Spleen (tissue), 11 donors: ENCODE results near the gene OR5C1. TPM values are rescaled to one million over a fixed set of nuclear protein-coding genes. Genes with fewer than 3 reads are reported as not detected.

Experiments used
- DNase-seq: peaks from one replicate; pipeline ENCODE4 v3.0.0-alpha.2; 2020
- H3K27ac ChIP-seq, 8 donors: fragments of 200-600 bp; sonication (generic) in 7 of 8; 1 replicate in 4 of 8; 2 replicates in 4 of 8; pipeline versions ENCODE4 v1.5.0 to v1.8.0; 2016 to 2021; ENCODE audit warnings: inconsistent platforms in 4 of 8, mild to moderate bottlenecking in 4 of 8, moderate library complexity in 1 of 8
- H3K27me3 ChIP-seq, 7 donors: fragments of 200-600 bp; sonication (generic) in 6 of 7; replicated peaks in 1 of 7; 1 replicate in 4 of 7; 2 replicates in 3 of 7; pipeline versions ENCODE4 v1.5.0 to v1.8.0; 2016 to 2021; ENCODE audit warnings: inconsistent platforms in 3 of 7, mild to moderate bottlenecking in 1 of 7
- H3K36me3 ChIP-seq, 6 donors: fragments of 200-600 bp; sonication (generic) in 5 of 6; 1 replicate in 4 of 6; 2 replicates in 2 of 6; pipeline versions ENCODE4 v1.5.0 to v1.8.0; 2016 to 2021; ENCODE audit warnings: inconsistent platforms in 2 of 6
- H3K4me1 ChIP-seq, 6 donors: fragments of 200-600 bp; sonication (generic) in 5 of 6; 1 replicate in 3 of 6; 2 replicates in 3 of 6; pipeline versions ENCODE4 v1.5.0 to v1.8.0; 2016 to 2021; ENCODE audit warnings: inconsistent platforms in 3 of 6
- H3K4me3 ChIP-seq, 8 donors: fragments of 200-600 bp; sonication (generic) in 7 of 8; 1 replicate in 4 of 8; 2 replicates in 4 of 8; pipeline versions ENCODE4 v1.5.0 to v1.8.0; 2016 to 2021; ENCODE audit warnings: inconsistent platforms in 4 of 8, mild to moderate bottlenecking in 4 of 8, moderate library complexity in 2 of 8
- H3K9me3 ChIP-seq, 8 donors: fragments of 200-600 bp; sonication (generic) in 7 of 8; 1 replicate in 4 of 8; 2 replicates in 4 of 8; pipeline versions ENCODE4 v1.5.0 to v1.8.0; 2016 to 2021; ENCODE audit warnings: inconsistent platforms in 4 of 8
- POLR2A ChIP-seq, 3 donors: fragments of 450-650 bp; IDR thresholded peaks; one replicate each; pipeline ENCODE4 v1.5.1; 2017; ENCODE audit warnings: antibody characterized with exemption in 3 of 3, mild to moderate bottlenecking in 1 of 3
- POLR2AphosphoS5 ChIP-seq, 3 donors: sonication (generic); formaldehyde crosslinking; IDR thresholded peaks; one replicate each; pipeline ENCODE4 v1.5.1; 2017; ENCODE audit warnings: antibody characterized with exemption in 3 of 3
- WGBS, 5 donors: extraction: QIAGEN DNeasy Blood & Tissue Kit in 3 of 5; methylation state at CpG; one replicate each; pipeline versions ENCODE4 v1.1.5 to v1.1.7; 2013 to 2018; 5-methylcytosine and 5-hydroxymethylcytosine counted together
- intact Hi-C: fragments of 100-400 bp; cut with DNase I; formaldehyde crosslinking; loops from one replicate; pipeline ENCODE4 v1.15.0; 2023; ENCODE audit warnings: low total_unique reads
- polyA plus RNA-seq, 3 donors: library from polyadenylated mRNA; stranded (reverse); fragments of 200-250 nt; gene quantifications; one replicate each; pipeline ENCODE4 v1.2.1, GENCODE V29; 2013
- total RNA-seq, 7 donors: library from RNA; depleted of rRNA in 3 of 7; stranded (reverse); fragments of >200 nt in 3 of 7; fragmentation: NEBNext Ultra II Directional in 4 of 7; extraction: Animal tissue kit (Norgen Biotek cat#: 25700) in 4 of 7; gene quantifications; one replicate each; pipeline versions ENCODE4 v1.1.0 to v1.2.1, GENCODE V29; 2016 to 2021
- TF ChIP-seq, protein P1 (sequence below), 11 experiments: fragments of 200-600 bp in 7 of 11; fragments of 450-650 bp in 4 of 11; sonication (generic) in 4 of 11; IDR thresholded peaks in 8 of 11; conservative IDR thresholded peaks in 3 of 11; 1 replicate in 7 of 11; 2 replicates in 4 of 11; pipeline versions ENCODE4 v1.4.0 to v1.8.0; 2016 to 2021; ENCODE audit warnings: antibody characterized with exemption in 11 of 11, inconsistent platforms in 4 of 11, mild to moderate bottlenecking in 1 of 11
- donor health status: healthy with polysubstance abuse.
- donor health status: DM: no; HTN: no; CAD: no; lungs with moderate emphysema.
- donor health status: DM: no; HTN: no; CAD: no.
- donor health status: Bipolar disorder and iron deficiency.
- donor health status: healthy.
- donor health status: DM: no; HTN: no; CAD: no.
- donor health status: DM: yes; HTN: yes; CAD: no.

OR5C1 gene
- total and polyA plus RNA-seq, 10 donors, result not detected

DNA sequence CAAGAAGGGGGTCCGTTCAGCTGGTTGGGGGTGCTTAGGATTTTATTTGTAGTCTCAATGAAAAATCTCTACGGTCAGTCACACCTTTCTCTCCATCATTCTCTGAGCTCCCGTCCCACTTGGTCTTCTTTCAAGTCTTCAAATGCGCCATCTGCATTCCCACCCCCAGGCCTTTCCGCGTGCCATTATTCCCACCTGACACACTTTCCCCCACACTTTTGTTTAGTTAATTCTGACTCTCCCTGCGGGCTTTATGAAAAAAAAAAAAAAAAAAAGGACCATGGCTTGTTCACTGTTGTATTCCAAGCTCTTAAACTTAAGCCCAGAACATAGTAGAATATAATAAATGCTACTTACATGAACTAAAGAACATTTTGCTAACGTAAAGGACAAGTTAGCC is 11.7 kb upstream of the OR5C1 start:
- H3K9me3 ChIP-seq, result peaks cover 0 to 15% (median 12%) of the 10 kb centered on the region in 8 donors
- intact Hi-C loops, result no loop called here
- H3K4me1 ChIP-seq, result no peaks in the 10 kb centered on the region
- WGBS, 5 donors, result 84 to 92% (median 88%) methylated on average over 8 of the region's 8 CpGs
- no peak for DNase-seq
- no peak overlapping the region for H3K27ac ChIP-seq
- no peak overlapping the region for H3K4me3 ChIP-seq
- TF ChIP-seq, protein P1, sequence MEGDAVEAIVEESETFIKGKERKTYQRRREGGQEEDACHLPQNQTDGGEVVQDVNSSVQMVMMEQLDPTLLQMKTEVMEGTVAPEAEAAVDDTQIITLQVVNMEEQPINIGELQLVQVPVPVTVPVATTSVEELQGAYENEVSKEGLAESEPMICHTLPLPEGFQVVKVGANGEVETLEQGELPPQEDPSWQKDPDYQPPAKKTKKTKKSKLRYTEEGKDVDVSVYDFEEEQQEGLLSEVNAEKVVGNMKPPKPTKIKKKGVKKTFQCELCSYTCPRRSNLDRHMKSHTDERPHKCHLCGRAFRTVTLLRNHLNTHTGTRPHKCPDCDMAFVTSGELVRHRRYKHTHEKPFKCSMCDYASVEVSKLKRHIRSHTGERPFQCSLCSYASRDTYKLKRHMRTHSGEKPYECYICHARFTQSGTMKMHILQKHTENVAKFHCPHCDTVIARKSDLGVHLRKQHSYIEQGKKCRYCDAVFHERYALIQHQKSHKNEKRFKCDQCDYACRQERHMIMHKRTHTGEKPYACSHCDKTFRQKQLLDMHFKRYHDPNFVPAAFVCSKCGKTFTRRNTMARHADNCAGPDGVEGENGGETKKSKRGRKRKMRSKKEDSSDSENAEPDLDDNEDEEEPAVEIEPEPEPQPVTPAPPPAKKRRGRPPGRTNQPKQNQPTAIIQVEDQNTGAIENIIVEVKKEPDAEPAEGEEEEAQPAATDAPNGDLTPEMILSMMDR (IDR thresholded peaks at IDR 0.05 in 8 of 11, conservative IDR thresholded peaks at IDR 0.05 in 3 of 11), result no peak
- TF ChIP-seq POLR2AphosphoS5 (IDR thresholded peaks at IDR 0.05), result no peak
- no peak for TF ChIP-seq POLR2A (IDR thresholded peaks at IDR 0.05)
- H3K36me3 ChIP-seq, result no peaks in the 10 kb centered on the region
- H3K27me3 ChIP-seq, result no peaks in the 10 kb centered on the region

DNA sequence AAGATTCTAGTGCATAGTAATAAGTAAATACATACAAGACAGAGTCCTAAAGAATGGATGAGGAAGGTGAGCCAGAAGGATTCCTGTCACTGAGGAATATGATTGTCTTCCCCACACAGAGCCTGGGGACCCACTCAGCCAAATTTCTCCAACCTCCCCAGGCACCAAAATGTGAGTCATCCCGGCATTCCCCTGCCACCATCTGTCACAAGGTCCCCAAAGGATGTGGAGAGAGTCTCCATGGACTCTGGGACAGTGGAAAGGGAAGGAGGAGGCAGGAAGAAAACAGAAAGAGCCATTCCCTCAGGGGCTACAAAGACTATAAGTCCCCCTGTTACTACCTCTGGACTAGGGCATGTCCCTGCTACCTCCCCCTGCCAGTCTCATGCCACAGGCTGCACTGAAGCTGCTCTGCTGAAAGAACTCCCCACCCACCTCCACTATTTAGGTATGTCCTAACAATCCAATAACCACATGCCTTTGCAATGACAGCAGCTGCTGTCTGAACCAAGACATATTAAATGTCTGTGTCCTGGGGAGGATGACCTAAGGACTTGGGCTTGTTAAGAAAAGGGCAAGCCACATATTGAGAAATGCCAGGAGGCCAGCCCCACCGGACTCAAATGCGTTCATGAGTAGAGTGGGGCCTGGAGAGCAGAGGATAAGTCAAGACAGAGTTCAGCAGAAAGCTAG is 10.7 kb upstream of the OR5C1 start:
- Histone ChIP-seq H3K4me3 (no peak overlapping the region), H3K27ac (no peak overlapping the region), H3K36me3 (no peaks in the 10 kb centered on the region), H3K9me3 (peaks cover 0 to 9% (median 6%) of the 10 kb centered on the region in 8 donors), H3K4me1 (no peaks in the 10 kb centered on the region), H3K27me3 (no peaks in the 10 kb centered on the region)
- DNase-seq, result no peak
- WGBS, 5 donors, result 65 to 76% (median 72%) methylated on average over 3 of the region's 3 CpGs
- intact Hi-C loops, result no loop called here
- TF ChIP-seq POLR2AphosphoS5 (IDR thresholded peaks at IDR 0.05) (no peak), POLR2A (IDR thresholded peaks at IDR 0.05) (no peak)
- TF ChIP-seq, protein P1 (IDR thresholded peaks at IDR 0.05 in 8 of 11, conservative IDR thresholded peaks at IDR 0.05 in 3 of 11), result no peak

DNA sequence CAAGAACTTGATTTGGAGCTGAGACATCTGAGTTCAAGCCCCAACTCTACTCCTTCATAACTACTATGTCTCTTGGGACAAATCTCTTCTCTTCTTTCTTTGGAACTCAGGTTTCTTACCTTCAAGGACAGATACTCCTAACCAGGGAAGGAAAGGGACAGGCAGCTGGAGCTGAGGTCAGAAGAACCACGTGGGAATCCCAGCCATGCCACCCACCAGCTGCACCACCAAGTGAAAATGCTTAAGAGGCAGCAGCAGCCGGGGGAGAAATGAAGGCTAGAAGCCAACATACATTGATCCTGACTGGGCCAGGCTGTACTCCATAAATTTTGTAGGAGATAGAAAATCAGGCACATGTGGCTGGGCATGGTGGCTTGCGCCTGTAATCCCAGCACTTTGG is 9.6 kb upstream of the OR5C1 start:
- WGBS, 5 donors, result 77 to 85% (median 84%) methylated on average over 3 of the region's 3 CpGs
- no peak overlapping the region for H3K4me3 ChIP-seq
- no peaks in the 10 kb centered on the region for H3K36me3 ChIP-seq
- intact Hi-C loops, result no loop called here
- no peaks in the 10 kb centered on the region for H3K9me3 ChIP-seq
- H3K4me1 ChIP-seq, result no peaks in the 10 kb centered on the region
- TF ChIP-seq POLR2AphosphoS5 (IDR thresholded peaks at IDR 0.05) (no peak), POLR2A (IDR thresholded peaks at IDR 0.05) (no peak)
- TF ChIP-seq, protein P1 (IDR thresholded peaks at IDR 0.05 in 8 of 11, conservative IDR thresholded peaks at IDR 0.05 in 3 of 11), result no peak
- H3K27ac ChIP-seq, result no peak overlapping the region
- no peaks in the 10 kb centered on the region for H3K27me3 ChIP-seq
- DNase-seq, result no peak

GRCh38 chr9:122780026-122780425 is 8.7 kb upstream of the OR5C1 start:
- 58 to 80% (median 71%) methylated on average over 4 of the region's 4 CpGs for WGBS, 5 donors
- intact Hi-C loops, result no loop called here
- Histone ChIP-seq H3K4me3 (no peak overlapping the region), H3K27me3 (no peaks in the 10 kb centered on the region), H3K4me1 (no peaks in the 10 kb centered on the region), H3K27ac (no peak overlapping the region), H3K36me3 (no peaks in the 10 kb centered on the region), H3K9me3 (no peaks in the 10 kb centered on the region)
- DNase-seq, result no peak
- TF ChIP-seq, protein P1 (IDR thresholded peaks at IDR 0.05 in 8 of 11, conservative IDR thresholded peaks at IDR 0.05 in 3 of 11), result no peak
- TF ChIP-seq POLR2A (IDR thresholded peaks at IDR 0.05), result no peak
- TF ChIP-seq POLR2AphosphoS5 (IDR thresholded peaks at IDR 0.05), result no peak
